Stomach (tissue), 9 donors: ENCODE data around the gene PSD4. TPM values are rescaled to one million over a fixed set of nuclear protein-coding genes. Genes with fewer than 3 reads are reported as not detected.
A peak's percentile ranks its signal among the peaks of the same experiment; 100 is the strongest.

Experiments
- DNase-seq, 2 donors: peaks; one replicate each; pipeline versions ENCODE4 v3.0.0 to v3.0.0-alpha.2; 2013 to 2019
- H3K27ac ChIP-seq, 5 donors: fragments of 200-600 bp in 4 of 5; sonication (generic) in 4 of 5; one replicate each; pipeline ENCODE4 v1.5.1; 2013 to 2019; ENCODE audit warnings: mild to moderate bottlenecking in 1 of 5, moderate library complexity in 1 of 5
- H3K27me3 ChIP-seq, 3 donors: fragments of 200-600 bp; sonication (generic); one replicate each; pipeline ENCODE4 v1.5.1; 2017 to 2019; ENCODE audit warnings: mixed run types in 1 of 3
- H3K36me3 ChIP-seq, 4 donors: fragments of 200-600 bp; sonication (generic); 1 replicate in 3 of 4; 2 replicates in 1 of 4; pipeline ENCODE4 v1.5.1; 2016 to 2019
- H3K4me1 ChIP-seq, 4 donors: fragments of 200-600 bp; sonication (generic); one replicate each; pipeline ENCODE4 v1.5.1; 2016 to 2019
- H3K4me3 ChIP-seq, 4 donors: fragments of 200-600 bp; sonication (generic) in 3 of 4; one replicate each; pipeline ENCODE4 v1.5.1; 2016 to 2019; ENCODE audit warnings: mild to moderate bottlenecking in 1 of 4
- H3K9me3 ChIP-seq, 4 donors: fragments of 200-600 bp; sonication (generic); one replicate each; pipeline ENCODE4 v1.5.1; 2016 to 2019
- EP300 ChIP-seq: sonication (generic); formaldehyde crosslinking; IDR thresholded peaks from one replicate; pipeline ENCODE4 v1.6.1; 2017; ENCODE audit warnings: antibody characterized with exemption
- POLR2A ChIP-seq, 4 donors: fragments of 450-650 bp; IDR thresholded peaks; one replicate each; pipeline ENCODE4 v1.6.1; 2016; ENCODE audit warnings: antibody characterized with exemption in 4 of 4, control low read depth in 2 of 4, mild to moderate bottlenecking in 1 of 4, moderate library complexity in 1 of 4
- POLR2AphosphoS5 ChIP-seq, 3 donors: sonication (generic); formaldehyde crosslinking; IDR thresholded peaks; one replicate each; pipeline ENCODE4 v1.6.1; 2016; ENCODE audit warnings: antibody characterized with exemption in 3 of 3
- WGBS, 5 donors: extraction: QIAGEN DNeasy Blood & Tissue Kit in 3 of 5; methylation state at CpG; one replicate each; pipeline versions ENCODE4 v1.1.5 to v1.1.7; 2013 to 2018; 5-methylcytosine and 5-hydroxymethylcytosine counted together
- intact Hi-C: fragments of 100-400 bp; cut with DNase I; formaldehyde crosslinking; loops from one replicate; pipeline ENCODE4 v1.15.1; 2023; ENCODE audit warnings: low total_unique reads
- polyA plus RNA-seq, 3 donors: library from polyadenylated mRNA; stranded (reverse); fragments of 200-250 nt; gene quantifications; one replicate each; pipeline ENCODE4 v1.2.3, GENCODE V29; 2013
- total RNA-seq, 5 donors: library from RNA; depleted of rRNA; stranded (reverse); fragments of >200 nt; gene quantifications; one replicate each; pipeline versions ENCODE4 v1.1.0 to v1.2.3, GENCODE V29; 2014 to 2016
- TF ChIP-seq, protein P1 (sequence below), 7 experiments: fragments of 450-650 bp in 4 of 7; fragments of 200-600 bp in 3 of 7; sonication (generic) in 3 of 7; IDR thresholded peaks; one replicate each; pipeline ENCODE4 v1.5.1; 2016 to 2019; ENCODE audit warnings: antibody characterized with exemption in 7 of 7, control low read depth in 2 of 7, mild to moderate bottlenecking in 1 of 7
- donor health status: healthy with polysubstance abuse.
- donor health status: Bipolar disorder and iron deficiency.
- donor health status: healthy.

PSD4 gene
- total and polyA plus RNA-seq, 8 donors, result 19.9 to 146 (median 36.4) TPM

- Histone ChIP-seq H3K4me1 (peaks cover 36 to 59% (median 55%) of the 10 kb centered on the region in 4 donors), H3K4me3 (no peak overlapping the region), H3K36me3 (no peaks in the 10 kb centered on the region), H3K27me3 (no peaks in the 10 kb centered on the region), H3K9me3 (no peaks in the 10 kb centered on the region), H3K27ac (peak overlapping the region; percentile 41 to 91 (median 78))
- WGBS, 5 donors, result 38 to 63% (median 53%) methylated on average over 6 of the region's 6 CpGs
- intact Hi-C loops, result no loop called here
- TF ChIP-seq POLR2AphosphoS5 (IDR thresholded peaks at IDR 0.05) (peak in 1 of 3 donors; percentile 40), EP300 (no peak), POLR2A (IDR thresholded peaks at IDR 0.05) (no peak)
- peak in 1 of 2 donors; percentile 32 for DNase-seq
Measured at GRCh38 chr2:113220970-113221708, 47.4 kb downstream of the PSD4 start.

DNA sequence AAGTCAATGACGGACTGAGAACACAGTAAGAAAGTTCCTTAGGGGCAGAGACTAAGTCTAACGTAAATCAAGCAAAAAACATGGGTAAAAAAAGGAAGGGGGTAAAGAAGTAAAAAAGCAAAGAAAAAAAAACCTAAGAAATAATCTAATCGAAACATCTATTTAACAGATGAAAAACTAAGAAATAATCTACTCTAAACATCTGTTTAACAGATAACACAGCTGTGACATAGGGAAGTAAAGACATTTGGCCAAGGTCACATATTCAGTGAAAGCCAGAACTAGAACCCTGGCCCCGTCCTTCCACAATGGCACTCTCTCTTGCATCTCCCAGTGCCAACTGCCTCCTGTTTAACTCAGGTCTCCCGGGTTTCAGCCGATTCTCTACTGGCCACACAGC lies 48.1 kb downstream of the PSD4 start:
- intact Hi-C loops, result no loop called here

GRCh38 chr2:113223813-113224212 lies 50.0 kb downstream of the PSD4 start:
- H3K27me3 ChIP-seq, result no peaks in the 10 kb centered on the region
- no peaks in the 10 kb centered on the region for H3K9me3 ChIP-seq
- peaks cover 33 to 56% (median 45%) of the 10 kb centered on the region in 4 donors for H3K4me1 ChIP-seq
- WGBS, 5 donors, result 93 to 100% (median 98%) methylated on average over 1 of the region's 1 CpG
- no peak overlapping the region for H3K27ac ChIP-seq
- intact Hi-C loops, result no loop called here
- DNase-seq, result no peak
- no peak overlapping the region for H3K4me3 ChIP-seq
- no peaks in the 10 kb centered on the region for H3K36me3 ChIP-seq
- TF ChIP-seq EP300 (no peak), POLR2AphosphoS5 (IDR thresholded peaks at IDR 0.05) (no peak), POLR2A (IDR thresholded peaks at IDR 0.05) (no peak)
- TF ChIP-seq, protein P1, sequence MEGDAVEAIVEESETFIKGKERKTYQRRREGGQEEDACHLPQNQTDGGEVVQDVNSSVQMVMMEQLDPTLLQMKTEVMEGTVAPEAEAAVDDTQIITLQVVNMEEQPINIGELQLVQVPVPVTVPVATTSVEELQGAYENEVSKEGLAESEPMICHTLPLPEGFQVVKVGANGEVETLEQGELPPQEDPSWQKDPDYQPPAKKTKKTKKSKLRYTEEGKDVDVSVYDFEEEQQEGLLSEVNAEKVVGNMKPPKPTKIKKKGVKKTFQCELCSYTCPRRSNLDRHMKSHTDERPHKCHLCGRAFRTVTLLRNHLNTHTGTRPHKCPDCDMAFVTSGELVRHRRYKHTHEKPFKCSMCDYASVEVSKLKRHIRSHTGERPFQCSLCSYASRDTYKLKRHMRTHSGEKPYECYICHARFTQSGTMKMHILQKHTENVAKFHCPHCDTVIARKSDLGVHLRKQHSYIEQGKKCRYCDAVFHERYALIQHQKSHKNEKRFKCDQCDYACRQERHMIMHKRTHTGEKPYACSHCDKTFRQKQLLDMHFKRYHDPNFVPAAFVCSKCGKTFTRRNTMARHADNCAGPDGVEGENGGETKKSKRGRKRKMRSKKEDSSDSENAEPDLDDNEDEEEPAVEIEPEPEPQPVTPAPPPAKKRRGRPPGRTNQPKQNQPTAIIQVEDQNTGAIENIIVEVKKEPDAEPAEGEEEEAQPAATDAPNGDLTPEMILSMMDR (IDR thresholded peaks at IDR 0.05), result no peak

More for the DNA sequence above, 48.1 kb downstream of the PSD4 start:
- no peaks in the 10 kb centered on the region for H3K36me3 ChIP-seq
- WGBS, 5 donors, result 49 to 70% (median 54%) methylated on average over 6 of the region's 6 CpGs
- no peaks in the 10 kb centered on the region for H3K27me3 ChIP-seq
- H3K4me1 ChIP-seq, result peaks cover 36 to 57% (median 55%) of the 10 kb centered on the region in 4 donors
- TF ChIP-seq, protein P1 (IDR thresholded peaks at IDR 0.05), result no peak
- TF ChIP-seq POLR2AphosphoS5 (IDR thresholded peaks at IDR 0.05) (no peak), EP300 (no peak), POLR2A (IDR thresholded peaks at IDR 0.05) (no peak)
- no peak overlapping the region for H3K4me3 ChIP-seq
- no peak for DNase-seq
- peak overlapping the region; percentile 50 to 91 (median 78) for H3K27ac ChIP-seq
- no peaks in the 10 kb centered on the region for H3K9me3 ChIP-seq

DNA sequence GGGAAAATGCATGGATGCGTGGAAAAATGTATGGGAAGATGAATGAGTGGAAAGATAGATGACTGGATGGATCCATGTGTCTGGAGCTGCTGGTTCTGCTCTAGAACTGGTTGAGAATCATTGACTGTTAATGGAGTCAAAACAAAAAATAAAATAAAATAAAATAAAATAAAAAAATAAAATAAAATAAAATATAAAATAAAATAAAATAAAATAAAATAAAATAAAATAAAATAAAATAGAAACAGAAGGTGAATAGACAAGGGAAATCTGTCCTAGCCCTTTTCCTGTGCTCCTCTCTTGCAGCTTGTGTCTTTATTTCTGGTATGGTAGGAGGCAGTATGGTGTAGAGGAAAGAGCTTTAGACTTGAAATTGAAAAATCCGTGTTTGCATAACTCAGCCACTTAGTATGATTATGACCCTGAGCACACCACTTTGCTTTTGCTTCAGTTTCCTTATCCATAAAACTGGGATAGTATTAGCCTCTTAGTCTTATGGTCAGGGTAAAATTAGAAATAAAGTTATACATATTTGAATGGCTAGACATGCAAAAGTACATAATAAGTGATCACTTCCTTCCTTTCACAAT lies 51.0 kb downstream of the PSD4 start:
- Histone ChIP-seq H3K27me3 (no peaks in the 10 kb centered on the region), H3K4me1 (peaks cover 24 to 56% (median 43%) of the 10 kb centered on the region in 4 donors), H3K27ac (peak overlapping the region in 1 of 5 donors; percentile 65), H3K36me3 (no peaks in the 10 kb centered on the region), H3K9me3 (no peaks in the 10 kb centered on the region), H3K4me3 (no peak overlapping the region)
- 59 to 72% (median 62%) methylated on average over 2 of the region's 2 CpGs for WGBS, 5 donors
- no peak for DNase-seq
- intact Hi-C loops, result no loop called here
- no peak for TF ChIP-seq POLR2AphosphoS5 (IDR thresholded peaks at IDR 0.05)
- TF ChIP-seq, protein P1 (IDR thresholded peaks at IDR 0.05), result no peak
